C4-2B (cell line): ENCODE data around the gene PROX1.

Experiments used
- ZFX ChIP-seq: fragments of 450-650 bp; IDR thresholded peaks from 2 replicates; pipeline ENCODE4 v1.6.1; 2017
- TF ChIP-seq, protein P1 (sequence below): fragments of 450-650 bp; conservative IDR thresholded peaks from 2 replicates; pipeline ENCODE4 v1.5.1; 2017; ENCODE audit warnings: mild to moderate bottlenecking

DNA sequence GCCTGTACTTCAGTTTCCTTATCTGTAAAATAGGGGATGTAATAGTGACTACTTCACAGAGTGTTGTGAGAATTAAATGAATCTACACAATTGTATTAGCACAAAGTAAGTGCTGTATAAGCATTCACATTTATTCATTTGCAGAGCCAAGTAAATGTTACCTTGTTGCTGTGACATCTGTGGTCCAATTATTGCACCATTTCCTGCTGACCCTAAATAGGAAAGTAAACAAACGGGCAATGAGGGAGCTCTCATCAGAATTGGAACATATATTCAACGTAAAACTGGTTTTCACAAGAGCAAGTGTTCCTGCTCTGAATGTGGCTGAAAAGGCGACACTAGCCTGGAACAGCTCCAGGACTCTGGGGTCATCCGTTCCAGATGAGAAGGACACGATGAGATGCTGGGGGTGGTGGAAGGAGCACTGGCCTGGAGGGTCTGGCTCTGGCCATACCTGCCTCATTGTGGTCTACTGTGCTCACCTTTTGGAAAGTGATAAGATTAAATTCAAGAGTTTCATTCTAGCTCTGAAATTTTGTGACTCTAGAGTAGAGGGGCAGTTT is 34.5 kb downstream of the PROX1 start:
- TF ChIP-seq, protein P1, sequence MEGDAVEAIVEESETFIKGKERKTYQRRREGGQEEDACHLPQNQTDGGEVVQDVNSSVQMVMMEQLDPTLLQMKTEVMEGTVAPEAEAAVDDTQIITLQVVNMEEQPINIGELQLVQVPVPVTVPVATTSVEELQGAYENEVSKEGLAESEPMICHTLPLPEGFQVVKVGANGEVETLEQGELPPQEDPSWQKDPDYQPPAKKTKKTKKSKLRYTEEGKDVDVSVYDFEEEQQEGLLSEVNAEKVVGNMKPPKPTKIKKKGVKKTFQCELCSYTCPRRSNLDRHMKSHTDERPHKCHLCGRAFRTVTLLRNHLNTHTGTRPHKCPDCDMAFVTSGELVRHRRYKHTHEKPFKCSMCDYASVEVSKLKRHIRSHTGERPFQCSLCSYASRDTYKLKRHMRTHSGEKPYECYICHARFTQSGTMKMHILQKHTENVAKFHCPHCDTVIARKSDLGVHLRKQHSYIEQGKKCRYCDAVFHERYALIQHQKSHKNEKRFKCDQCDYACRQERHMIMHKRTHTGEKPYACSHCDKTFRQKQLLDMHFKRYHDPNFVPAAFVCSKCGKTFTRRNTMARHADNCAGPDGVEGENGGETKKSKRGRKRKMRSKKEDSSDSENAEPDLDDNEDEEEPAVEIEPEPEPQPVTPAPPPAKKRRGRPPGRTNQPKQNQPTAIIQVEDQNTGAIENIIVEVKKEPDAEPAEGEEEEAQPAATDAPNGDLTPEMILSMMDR: no peak
- no peak for TF ChIP-seq ZFX
